Epithelial cell of umbilical artery (primary cell): ENCODE measurements around the gene CFD. TPM values are rescaled to one million over a fixed set of nuclear protein-coding genes. Genes with fewer than 3 reads are reported as not detected.

Experiments
- total RNA-seq: library from RNA; depleted of rRNA; stranded (reverse); fragments of >200 nt; gene quantifications from 2 replicates; pipeline ENCODE4 v1.2.3, GENCODE V29; 2014

Gene CFD
- total RNA-seq, result 0.30 and 1.3 TPM in 2 replicates

DNA sequence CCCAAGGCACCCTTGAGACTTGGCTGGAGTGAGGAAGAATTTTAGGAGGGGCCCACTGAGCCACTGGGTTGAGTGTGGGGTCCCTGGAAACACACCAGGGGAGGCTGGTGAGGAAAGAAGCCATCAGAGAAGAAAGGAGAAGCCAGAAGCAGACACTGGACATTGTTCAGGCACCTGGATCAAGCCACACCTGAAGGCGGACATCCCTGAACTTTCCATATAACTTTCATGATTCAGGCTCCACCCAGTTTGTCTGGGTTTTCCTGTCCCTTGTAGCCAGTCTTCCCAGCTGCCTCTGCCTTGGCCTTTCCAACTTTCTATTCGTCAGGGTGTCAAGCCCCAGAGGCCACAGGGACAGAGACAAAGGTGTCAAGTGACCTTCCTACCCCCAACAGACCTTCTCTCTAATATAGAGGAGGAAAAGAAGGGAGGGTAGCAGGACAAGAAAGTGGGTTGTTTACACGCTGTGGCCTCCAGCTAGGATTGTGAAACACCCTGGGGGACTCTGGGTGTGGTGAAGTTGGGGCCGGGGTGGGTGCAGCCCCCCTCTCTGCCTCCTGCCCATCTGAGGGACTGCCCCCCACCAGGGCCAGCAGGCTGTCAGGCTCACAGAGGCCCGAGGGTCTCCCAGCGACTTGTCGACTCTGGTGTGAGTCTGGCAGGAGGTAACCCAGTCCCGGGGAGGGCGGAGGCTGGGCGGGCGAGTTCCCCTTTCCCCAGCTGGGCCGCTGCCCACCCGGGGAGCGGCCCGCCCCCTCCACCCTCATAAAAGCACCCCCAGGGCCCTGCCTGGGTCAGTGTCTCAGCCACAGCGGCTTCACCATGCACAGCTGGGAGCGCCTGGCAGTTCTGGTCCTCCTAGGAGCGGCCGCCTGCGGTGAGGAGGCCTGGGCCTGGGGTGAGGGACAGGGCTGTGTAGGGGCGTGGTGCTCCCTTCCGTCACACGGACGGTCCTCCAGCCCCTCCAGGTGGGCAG is at the start of gene CFD:
TSS of gene CFD (plus strand) at position 797 of the 976 bp plus-strand sequence. CDS start at position 823, 26 bp downstream.

DNA sequence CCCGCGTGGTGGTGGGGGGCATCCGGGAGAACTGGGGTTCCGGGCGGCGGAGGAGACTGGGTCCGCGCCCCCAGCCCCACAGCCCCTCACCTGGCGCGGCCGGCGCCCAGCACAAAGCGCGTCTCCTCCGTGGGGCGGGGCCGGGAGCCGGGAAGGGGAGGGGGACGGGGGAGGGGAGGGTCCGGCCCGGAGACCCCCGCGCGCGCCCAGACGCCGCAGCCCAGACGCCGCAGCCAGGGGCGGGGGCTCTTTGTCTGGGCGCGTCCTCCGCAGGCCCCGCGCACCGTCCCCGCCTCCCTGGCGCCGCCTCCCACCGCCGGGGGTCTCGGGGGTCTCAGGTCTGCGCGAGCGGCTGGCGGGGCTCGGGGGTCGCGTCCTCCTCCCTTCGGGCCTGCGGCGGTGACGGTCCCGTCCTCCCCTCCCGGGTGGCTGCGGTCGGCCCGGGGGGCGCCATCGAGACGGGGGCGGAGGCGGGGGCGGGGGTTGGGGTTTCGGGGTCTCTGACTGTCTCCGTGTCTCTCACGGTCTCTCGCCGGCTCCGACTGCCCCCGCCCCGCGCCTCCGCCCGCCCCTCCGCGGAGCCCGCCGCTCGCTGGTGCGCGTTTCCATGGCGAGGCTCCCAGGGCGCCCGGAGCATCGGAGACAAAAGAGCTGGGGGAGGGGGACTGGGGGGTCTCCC is 37.5 kb upstream of the CFD start, which contains the start of gene PLPPR3:
TSS of gene PLPPR3 (minus strand) at position 131 of the 679 bp plus-strand sequence. CDS start 396 bp downstream, outside the sequence.

DNA sequence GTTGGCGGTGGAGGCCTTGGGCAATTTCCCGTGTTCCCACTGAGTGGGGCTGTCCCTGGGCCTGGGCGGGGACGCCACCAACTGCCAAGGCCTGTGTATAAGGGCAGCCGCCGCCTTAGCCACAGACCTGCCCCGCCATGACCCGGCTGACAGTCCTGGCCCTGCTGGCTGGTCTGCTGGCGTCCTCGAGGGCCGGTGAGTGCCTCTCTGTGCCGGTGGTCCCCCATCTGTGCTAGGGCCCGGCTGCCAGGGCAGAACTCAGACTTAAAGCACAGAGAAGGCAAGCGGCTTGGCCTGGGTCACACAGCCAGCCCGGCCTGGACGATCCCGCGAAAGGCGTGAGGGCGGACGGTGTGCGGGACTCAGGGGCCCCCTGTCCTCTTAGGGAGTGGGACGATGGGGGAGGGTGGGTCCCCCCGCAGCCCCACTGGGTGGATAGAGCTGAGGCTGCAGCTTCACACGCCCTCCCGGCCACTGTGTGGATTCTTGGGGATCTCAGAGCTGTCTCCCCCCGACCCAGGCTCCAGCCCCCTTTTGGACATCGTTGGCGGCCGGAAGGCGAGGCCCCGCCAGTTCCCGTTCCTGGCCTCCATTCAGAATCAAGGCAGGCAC is 31.6 kb upstream of the CFD start, which contains the start of gene AZU1:
TSS of gene AZU1 (plus strand) at position 128 of the 612 bp plus-strand sequence. CDS start at position 138, 10 bp downstream.

DNA sequence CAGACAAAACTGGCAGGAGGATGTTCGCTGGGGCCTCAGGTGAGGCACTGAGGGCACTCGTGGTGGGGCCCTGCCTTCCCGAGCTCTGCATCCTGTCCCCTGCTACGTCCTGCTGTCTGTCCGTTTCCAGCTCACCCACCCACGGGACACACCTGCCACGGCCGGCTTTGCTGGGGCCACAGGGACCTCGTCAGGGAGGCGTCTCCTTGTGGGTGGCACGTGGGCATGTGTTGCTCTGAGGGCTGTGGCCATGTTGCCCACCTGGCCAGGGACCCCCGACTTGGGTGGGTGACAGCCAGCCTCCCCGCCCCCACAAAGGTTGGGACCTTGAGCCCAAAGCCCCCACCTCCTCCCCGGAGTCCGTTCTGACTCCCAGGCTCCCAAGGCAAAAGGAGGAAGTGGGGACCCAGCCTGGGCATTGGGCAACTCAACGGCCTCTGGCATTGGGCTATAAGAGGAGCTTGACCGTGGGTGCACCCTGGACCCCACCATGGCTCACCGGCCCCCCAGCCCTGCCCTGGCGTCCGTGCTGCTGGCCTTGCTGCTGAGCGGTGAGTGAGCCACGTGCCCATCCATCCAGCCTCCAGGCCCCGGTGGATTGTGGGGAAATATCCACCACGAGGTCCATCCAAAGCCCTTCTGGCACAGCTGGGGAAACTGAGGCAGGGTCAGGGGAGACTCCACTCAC is 18.8 kb upstream of the CFD start, which contains the start of gene PRTN3:
TSS of gene PRTN3 (plus strand) at position 481 of the 688 bp plus-strand sequence. CDS start at position 491, 10 bp downstream.

DNA sequence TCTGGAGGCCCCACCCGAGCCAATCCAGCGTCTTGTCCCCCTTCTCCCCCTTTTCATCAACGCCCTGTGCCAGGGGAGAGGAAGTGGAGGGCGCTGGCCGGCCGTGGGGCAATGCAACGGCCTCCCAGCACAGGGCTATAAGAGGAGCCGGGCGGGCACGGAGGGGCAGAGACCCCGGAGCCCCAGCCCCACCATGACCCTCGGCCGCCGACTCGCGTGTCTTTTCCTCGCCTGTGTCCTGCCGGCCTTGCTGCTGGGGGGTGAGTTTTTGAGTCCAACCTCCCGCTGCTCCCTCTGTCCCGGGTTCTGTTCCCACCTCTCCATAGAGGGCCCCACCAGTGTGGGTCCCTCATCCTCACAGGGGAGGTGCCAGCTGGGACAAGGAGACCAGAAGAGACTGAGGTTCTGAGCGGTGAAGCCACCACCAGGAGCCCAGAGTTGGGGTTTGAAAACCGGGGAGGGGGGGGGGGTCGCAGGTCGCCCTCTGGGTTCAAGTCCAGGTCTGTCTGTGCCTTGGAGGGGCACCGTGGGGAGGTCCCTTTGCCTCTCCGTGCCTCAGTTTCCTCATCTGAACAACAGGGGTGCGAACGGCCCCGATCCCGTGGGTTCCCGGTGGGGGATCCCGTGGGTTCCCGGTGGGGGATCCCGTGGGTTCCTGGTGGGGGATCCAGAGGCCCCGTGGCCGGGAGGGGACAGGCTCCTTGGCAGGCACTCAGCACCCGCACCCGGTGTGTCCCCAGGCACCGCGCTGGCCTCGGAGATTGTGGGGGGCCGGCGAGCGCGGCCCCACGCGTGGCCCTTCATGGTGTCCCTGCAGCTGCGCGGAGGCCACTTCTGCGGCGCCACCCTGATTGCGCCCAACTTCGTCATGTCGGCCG is 7.1 kb upstream of the CFD start, which contains the start of gene ELANE:
TSS of gene ELANE (plus strand) at position 168 of the 878 bp plus-strand sequence. CDS start at position 194, 26 bp downstream.

DNA sequence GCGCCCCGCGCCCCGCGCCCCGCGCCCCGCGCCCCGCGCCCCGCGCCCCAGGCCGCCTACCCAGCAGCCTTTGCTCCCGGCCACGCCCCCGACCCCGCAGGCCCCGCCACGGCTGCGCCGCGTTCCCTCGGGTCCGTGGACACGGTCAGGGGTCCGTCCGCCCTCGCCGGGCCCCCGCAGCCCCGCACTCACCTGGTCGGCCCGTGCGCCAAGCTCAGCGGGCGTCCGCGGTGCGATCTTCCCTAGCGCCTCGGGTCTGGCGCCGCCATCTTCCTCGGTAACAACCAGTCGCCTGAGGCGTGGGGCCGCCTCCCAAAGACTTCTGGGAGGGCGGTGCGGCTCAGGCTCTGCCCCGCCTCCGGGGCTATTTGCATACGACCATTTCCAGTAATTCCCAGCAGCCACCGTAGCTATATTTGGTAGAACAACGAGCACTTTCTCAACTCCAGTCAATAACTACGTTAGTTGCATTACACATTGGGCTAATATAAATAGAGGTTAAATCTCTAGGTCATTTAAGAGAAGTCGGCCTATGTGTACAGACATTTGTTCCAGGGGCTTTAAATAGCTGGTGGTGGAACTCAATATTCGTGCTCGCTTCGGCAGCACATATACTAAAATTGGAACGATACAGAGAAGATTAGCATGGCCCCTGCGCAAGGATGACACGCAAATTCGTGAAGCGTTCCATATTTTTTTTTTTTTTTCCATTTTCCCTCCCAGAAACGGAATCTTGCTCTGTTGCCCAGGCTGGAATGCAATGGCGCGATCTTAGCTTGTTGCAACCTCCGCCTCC is 33.6 kb downstream of the CFD start, which contains the start of the genes MED16 and RNU6-9:
TSS of gene MED16 (minus strand) at position 294 of the 796 bp plus-strand sequence. CDS start 2,056 bp downstream, outside the sequence.
TSS of gene RNU6-9 (plus strand) at position 591 of the 796 bp plus-strand sequence.

Other genes with a start within 250 kb of the CFD start
- gene POLRMT, start 226.1 kb upstream of the CFD start, total RNA-seq, result 25.3 and 27.5 TPM in 2 replicates
- gene FGF22, start 219.8 kb upstream of the CFD start, total RNA-seq, result not detected in 2 replicates
- 38.3 and 40.9 TPM in 2 replicates for gene RNF126, start 196.4 kb upstream of the CFD start, total RNA-seq
- gene FSTL3, start 183.3 kb upstream of the CFD start, total RNA-seq, result 18.1 and 47.4 TPM in 2 replicates
- gene PRSS57, start 164.2 kb upstream of the CFD start, total RNA-seq, result not detected in 2 replicates
- gene PALM, start 150.7 kb upstream of the CFD start, total RNA-seq, result 2.4 and 5.5 TPM in 2 replicates
- gene MISP, start 108.6 kb upstream of the CFD start, total RNA-seq, result not detected in 2 replicates
- gene PTBP1, start 62.2 kb upstream of the CFD start, total RNA-seq, result 107 and 220 TPM in 2 replicates
- gene PLPPR3, start 37.7 kb upstream of the CFD start, total RNA-seq, result 0.15 and 0.97 TPM in 2 replicates
- gene AZU1, start 31.8 kb upstream of the CFD start, total RNA-seq, result not detected in 2 replicates
- not detected in 2 replicates for gene PRTN3, start 18.7 kb upstream of the CFD start, total RNA-seq
- not detected in 2 replicates for gene ELANE, start 7.4 kb upstream of the CFD start, total RNA-seq
- 17.2 and 23.4 TPM in 2 replicates for gene MED16, start 33.5 kb downstream of the CFD start, total RNA-seq
- gene RNU6-9, start 33.8 kb downstream of the CFD start, total RNA-seq, result not detected in 2 replicates
- 14.0 and 18.8 TPM in 2 replicates for gene R3HDM4, start 53.6 kb downstream of the CFD start, total RNA-seq
- gene KISS1R, start 57.7 kb downstream of the CFD start, total RNA-seq, result not detected in 2 replicates
- gene ARID3A, start 66.4 kb downstream of the CFD start, total RNA-seq, result 2.7 and 7.1 TPM in 2 replicates
- gene WDR18, start 124.7 kb downstream of the CFD start, total RNA-seq, result 83.3 and 118 TPM in 2 replicates
- gene GRIN3B, start 140.8 kb downstream of the CFD start, total RNA-seq, result 0.65 TPM in 1 of 2 replicates, not detected in the other
- gene TMEM259, start 161.5 kb downstream of the CFD start, total RNA-seq, result 52.3 and 57.5 TPM in 2 replicates
- not detected in 2 replicates for gene RNU6-2, start 161.9 kb downstream of the CFD start, total RNA-seq
- gene CNN2, start 166.9 kb downstream of the CFD start, total RNA-seq, result 120 and 173 TPM in 2 replicates
- gene ABCA7, start 180.4 kb downstream of the CFD start, total RNA-seq, result 4.5 and 5.2 TPM in 2 replicates
- 10.1 and 10.5 TPM in 2 replicates for gene ARHGAP45, start 207.5 kb downstream of the CFD start, total RNA-seq
- gene POLR2E, start 235.7 kb downstream of the CFD start, total RNA-seq, result 88.0 and 145 TPM in 2 replicates
- gene GPX4, start 244.3 kb downstream of the CFD start, total RNA-seq, result 323 and 461 TPM in 2 replicates